Activated B cell treated with CpG ODN at 0.5 μM for 24 hours (primary cell): Measurements from ENCODE around the gene TOLLIP. TPM values are rescaled to one million over a fixed set of nuclear protein-coding genes. Genes with fewer than 3 reads are reported as not detected.

Source experiments
- ATAC-seq: fragments of 200-7000 bp; cut with Tn5 transposase; one replicate; pipeline ENCODE4 v1.10.0; 2021; ENCODE audit warnings: low read depth, mild to moderate bottlenecking, moderate library complexity
- CTCF ChIA-PET: fragments of 350-600 bp; sonication (Branson Sonifier 250); formaldehyde crosslinking; loops from one replicate; lab custom pipeline; 2021; ENCODE audit warnings: antibody characterized with exemption; lab: Charles Lee
- POLR2A ChIA-PET: fragments of 350-600 bp; sonication (Branson Sonifier 250); formaldehyde crosslinking; loops from one replicate; lab custom pipeline; 2021; ENCODE audit warnings: antibody characterized with exemption; lab: Charles Lee
- DNase-seq: peaks from one replicate; pipeline ENCODE4 v3.0.0; 2022
- H3K27ac Mint-ChIP-seq: one replicate; pipeline ENCODE4 v1.8.0; 2020; ENCODE audit warnings: mixed read lengths
- H3K27me3 Mint-ChIP-seq: one replicate; pipeline ENCODE4 v1.8.0; 2021; ENCODE audit warnings: mixed read lengths
- H3K36me3 Mint-ChIP-seq: one replicate; pipeline ENCODE4 v1.8.0; 2021; ENCODE audit warnings: low read depth, mixed read lengths
- H3K4me1 Mint-ChIP-seq: one replicate; pipeline ENCODE4 v1.8.0; 2021; ENCODE audit warnings: mixed read lengths
- H3K4me3 Mint-ChIP-seq: one replicate; pipeline ENCODE4 v1.8.0; 2020; ENCODE audit warnings: mild to moderate bottlenecking, mixed read lengths
- H3K9me3 Mint-ChIP-seq: one replicate; pipeline ENCODE4 v1.8.0; 2020; ENCODE audit warnings: mixed read lengths
- intact Hi-C: fragments of 100-400 bp; cut with micrococcal nuclease; formaldehyde crosslinking; loops from one replicate; pipeline ENCODE4 v1.15.1; 2024
- total RNA-seq: library from RNA; stranded (reverse); gene quantifications from 2 replicates; pipeline ENCODE4 v1.2.3, GENCODE V29; 2022
- TF ChIP-seq, protein P1 (sequence below): fragments of 200-600 bp; IDR thresholded peaks from one replicate; pipeline ENCODE4 v1.8.0; 2022; ENCODE audit warnings: antibody characterized with exemption, mild to moderate bottlenecking

Gene TOLLIP
- total RNA-seq, 1 donor from 2014 or later, result 46.4 TPM

DNA sequence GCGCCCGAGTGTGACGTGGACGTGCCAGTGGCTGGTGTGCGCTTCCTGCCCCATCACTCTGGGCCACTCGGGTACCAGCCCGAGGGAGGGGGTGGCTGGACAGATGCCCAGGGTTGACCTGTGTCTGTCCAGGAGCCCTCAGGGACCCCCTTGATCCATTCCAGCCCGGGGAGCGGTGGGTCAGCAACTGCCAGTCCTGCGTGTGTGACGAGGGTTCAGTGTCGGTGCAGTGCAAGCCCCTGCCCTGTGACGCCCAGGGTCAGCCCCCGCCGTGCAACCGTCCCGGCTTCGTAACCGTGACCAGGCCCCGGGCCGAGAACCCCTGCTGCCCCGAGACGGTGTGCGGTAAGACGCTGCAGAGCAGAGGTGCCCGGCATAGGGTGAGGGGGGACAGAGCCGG lies 52.1 kb downstream of the TOLLIP start:
- Mint-ChIP-seq H3K4me3 (no peak overlapping the region), H3K27me3 (no peaks in the 10 kb centered on the region), H3K4me1 (peaks cover 5% of the 10 kb centered on the region), H3K27ac (no peak overlapping the region), H3K9me3 (no peaks in the 10 kb centered on the region), H3K36me3 (no peaks in the 10 kb centered on the region)
- ChIA-PET POLR2A (no interaction called here), CTCF (no interaction called here)
- ATAC-seq (no peak), DNase-seq (no peak)
- TF ChIP-seq, protein P1, sequence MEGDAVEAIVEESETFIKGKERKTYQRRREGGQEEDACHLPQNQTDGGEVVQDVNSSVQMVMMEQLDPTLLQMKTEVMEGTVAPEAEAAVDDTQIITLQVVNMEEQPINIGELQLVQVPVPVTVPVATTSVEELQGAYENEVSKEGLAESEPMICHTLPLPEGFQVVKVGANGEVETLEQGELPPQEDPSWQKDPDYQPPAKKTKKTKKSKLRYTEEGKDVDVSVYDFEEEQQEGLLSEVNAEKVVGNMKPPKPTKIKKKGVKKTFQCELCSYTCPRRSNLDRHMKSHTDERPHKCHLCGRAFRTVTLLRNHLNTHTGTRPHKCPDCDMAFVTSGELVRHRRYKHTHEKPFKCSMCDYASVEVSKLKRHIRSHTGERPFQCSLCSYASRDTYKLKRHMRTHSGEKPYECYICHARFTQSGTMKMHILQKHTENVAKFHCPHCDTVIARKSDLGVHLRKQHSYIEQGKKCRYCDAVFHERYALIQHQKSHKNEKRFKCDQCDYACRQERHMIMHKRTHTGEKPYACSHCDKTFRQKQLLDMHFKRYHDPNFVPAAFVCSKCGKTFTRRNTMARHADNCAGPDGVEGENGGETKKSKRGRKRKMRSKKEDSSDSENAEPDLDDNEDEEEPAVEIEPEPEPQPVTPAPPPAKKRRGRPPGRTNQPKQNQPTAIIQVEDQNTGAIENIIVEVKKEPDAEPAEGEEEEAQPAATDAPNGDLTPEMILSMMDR, result no peak
- intact Hi-C loops, result no loop called here

DNA sequence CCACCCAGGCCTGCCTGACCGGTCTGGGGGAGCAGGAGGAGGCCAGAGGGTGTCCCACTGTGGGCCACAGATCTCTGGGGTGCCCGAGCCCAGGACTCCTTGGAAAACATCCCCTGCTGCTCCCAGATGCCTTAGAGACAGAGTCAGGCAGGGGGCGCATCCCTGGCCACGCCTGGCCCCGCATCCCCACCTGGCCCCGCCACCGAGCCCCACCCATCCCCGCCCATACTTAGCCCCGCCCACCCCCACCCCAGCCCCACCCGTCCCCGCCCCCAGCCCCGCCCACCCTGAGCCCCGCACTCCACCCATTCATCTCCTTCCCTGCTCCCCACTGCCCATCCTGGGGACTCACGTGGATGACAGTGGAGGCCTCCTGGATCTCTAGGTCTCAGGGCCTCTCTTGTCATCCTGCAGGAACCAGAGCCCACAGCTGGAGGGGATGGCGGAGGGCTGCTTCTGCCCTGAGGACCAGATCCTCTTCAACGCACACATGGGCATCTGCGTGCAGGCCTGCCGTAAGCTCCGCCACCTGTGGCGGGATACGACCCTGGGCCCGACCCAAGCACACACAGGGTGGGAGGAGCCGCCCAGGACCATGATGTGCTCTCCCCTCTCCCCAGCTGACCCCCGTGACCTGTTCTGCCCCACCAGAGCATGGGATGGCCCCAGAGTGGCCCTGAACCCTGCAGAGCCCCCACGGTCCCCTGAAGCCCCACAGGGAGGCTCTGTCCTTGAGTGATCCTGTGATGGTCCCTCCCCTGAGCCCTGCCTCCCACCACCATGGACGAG lies 53.0 kb downstream of the TOLLIP start:
- Mint-ChIP-seq H3K27me3 (no peaks in the 10 kb centered on the region), H3K4me1 (no peaks in the 10 kb centered on the region), H3K36me3 (no peaks in the 10 kb centered on the region), H3K4me3 (no peak overlapping the region), H3K27ac (no peak overlapping the region), H3K9me3 (no peaks in the 10 kb centered on the region)
- TF ChIP-seq, protein P1, result no peak
- no peak for DNase-seq
- ChIA-PET POLR2A (no interaction called here), CTCF (no interaction called here)
- intact Hi-C loops, result no loop called here
- ATAC-seq, result no peak

DNA sequence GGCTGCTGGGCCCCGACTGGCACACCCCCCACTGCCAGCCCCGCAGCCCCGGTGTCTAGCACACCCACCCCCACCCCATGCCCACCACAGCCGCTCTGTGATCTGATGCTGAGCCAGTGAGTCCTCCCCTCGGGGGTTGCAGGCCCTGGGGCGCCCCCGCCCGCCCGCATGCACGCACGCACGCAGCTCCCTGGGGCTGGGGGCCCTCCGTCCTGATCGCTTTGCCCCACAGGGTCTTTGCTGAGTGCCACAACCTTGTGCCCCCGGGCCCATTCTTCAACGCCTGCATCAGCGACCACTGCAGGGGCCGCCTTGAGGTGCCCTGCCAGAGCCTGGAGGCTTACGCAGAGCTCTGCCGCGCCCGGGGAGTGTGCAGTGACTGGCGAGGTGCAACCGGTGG lies 54.3 kb downstream of the TOLLIP start:
- TF ChIP-seq, protein P1, result no peak
- ChIA-PET CTCF (no interaction called here), POLR2A (no interaction called here)
- Mint-ChIP-seq H3K4me1 (no peaks in the 10 kb centered on the region), H3K4me3 (no peak overlapping the region), H3K36me3 (no peaks in the 10 kb centered on the region), H3K27ac (no peak overlapping the region), H3K9me3 (no peaks in the 10 kb centered on the region), H3K27me3 (no peaks in the 10 kb centered on the region)
- DNase-seq (no peak), ATAC-seq (no peak)
- intact Hi-C loops, result no loop called here

DNA sequence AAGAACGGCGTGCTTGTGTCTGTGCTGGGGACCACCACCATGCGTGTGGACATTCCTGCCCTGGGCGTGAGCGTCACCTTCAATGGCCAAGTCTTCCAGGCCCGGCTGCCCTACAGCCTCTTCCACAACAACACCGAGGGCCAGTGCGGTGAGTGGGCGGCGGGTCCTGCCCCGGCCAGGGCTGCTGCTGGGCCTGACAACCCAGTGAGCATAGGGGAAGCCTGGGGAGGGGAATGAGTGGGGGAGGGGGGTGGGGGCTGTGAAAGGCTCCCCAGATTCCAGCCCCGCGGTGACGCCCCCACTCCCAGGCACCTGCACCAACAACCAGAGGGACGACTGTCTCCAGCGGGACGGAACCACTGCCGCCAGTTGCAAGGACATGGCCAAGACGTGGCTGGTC lies 54.7 kb downstream of the TOLLIP start:
- ATAC-seq, result no peak
- Mint-ChIP-seq H3K4me3 (no peak overlapping the region), H3K36me3 (no peaks in the 10 kb centered on the region), H3K9me3 (no peaks in the 10 kb centered on the region), H3K4me1 (no peaks in the 10 kb centered on the region), H3K27me3 (no peaks in the 10 kb centered on the region), H3K27ac (no peak overlapping the region)
- CTCF ChIA-PET, result no interaction called here
- POLR2A ChIA-PET, result no interaction called here
- DNase-seq, result no peak
- TF ChIP-seq, protein P1, result no peak
- intact Hi-C loops, result no loop called here

DNA sequence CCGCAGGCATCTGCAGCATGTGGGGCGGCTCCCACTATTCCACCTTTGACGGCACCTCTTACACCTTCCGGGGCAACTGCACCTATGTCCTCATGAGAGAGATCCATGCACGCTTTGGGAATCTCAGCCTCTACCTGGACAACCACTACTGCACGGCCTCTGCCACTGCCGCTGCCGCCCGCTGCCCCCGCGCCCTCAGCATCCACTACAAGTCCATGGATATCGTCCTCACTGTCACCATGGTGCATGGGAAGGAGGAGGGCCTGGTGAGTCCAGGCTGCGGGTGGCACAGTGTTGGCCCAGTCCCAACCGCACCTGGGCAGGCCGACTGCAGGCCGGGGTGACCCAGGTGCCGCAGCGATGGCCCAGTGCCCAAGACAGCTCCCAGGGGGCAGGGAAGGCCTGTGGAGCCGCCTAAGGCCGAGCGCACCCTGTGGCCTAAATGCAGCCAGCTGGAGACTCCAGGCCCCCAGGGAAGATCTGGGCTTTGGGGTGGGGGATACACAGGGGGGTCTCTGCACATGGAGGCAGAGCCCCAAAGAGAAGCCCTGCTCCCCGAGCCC lies 55.3 kb downstream of the TOLLIP start:
- H3K9me3 Mint-ChIP-seq, result no peaks in the 10 kb centered on the region
- H3K36me3 Mint-ChIP-seq, result no peaks in the 10 kb centered on the region
- ChIA-PET CTCF (no interaction called here), POLR2A (no interaction called here)
- no peak overlapping the region for H3K27ac Mint-ChIP-seq
- no peak for DNase-seq
- intact Hi-C loops, result no loop called here
- H3K4me3 Mint-ChIP-seq, result no peak overlapping the region
- no peaks in the 10 kb centered on the region for H3K27me3 Mint-ChIP-seq
- no peaks in the 10 kb centered on the region for H3K4me1 Mint-ChIP-seq
- no peak for ATAC-seq
- TF ChIP-seq, protein P1, result no peak
